GM19452 (cell line): ENCODE data around the gene CACNA1I.

ENCODE experiments used
- ATAC-seq: cut with Tn5 transposase; IDR thresholded peaks from one replicate; pipeline ENCODE4 v1.9.1; 2021; ENCODE audit not compliant: unreplicated experiment

Gene CACNA1I

DNA sequence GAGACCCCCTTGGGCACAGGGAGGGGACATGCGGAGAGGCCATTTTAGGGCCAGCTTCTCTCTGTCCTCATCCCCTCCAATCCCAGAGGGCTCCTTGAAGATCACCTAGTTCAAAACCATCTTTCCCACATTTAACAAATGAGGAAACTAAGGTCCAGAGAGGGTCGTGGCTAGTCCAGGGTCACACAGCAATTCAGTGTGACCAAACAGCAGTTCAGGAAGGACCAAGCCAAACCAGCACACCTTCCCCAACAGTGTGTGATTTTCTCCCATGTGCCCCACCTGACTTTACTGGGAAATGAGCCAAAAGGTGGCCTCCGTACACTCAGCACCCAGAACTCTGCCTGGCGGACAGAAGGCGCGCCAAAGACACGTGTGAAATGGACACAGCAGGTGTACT is 51.3 kb downstream of the CACNA1I start:
- no peak for ATAC-seq

DNA sequence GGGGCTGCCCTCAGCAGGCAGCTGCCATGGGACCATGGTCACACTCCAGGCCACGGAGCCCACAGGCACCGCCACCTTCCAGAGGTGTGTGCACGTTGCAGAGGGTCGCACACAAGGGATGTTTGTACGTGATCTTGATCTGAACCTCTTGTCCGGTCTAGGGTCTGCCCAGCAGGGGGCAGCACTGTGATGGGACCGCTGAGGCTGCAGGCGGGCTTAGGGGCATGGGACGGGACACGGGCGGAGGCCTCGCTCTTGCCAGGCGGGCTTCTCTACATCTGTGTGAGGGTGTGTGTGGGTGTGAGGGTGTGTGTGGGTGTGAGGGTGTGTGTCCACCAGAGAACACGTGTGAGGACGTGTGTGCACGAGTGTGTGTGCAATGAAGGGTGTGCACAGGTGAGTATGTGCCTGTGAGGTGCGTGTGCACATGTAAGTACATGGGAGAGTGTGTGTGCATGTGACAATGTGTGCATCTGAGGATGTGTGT is 52.4 kb downstream of the CACNA1I start:
- ATAC-seq = no peak

DNA sequence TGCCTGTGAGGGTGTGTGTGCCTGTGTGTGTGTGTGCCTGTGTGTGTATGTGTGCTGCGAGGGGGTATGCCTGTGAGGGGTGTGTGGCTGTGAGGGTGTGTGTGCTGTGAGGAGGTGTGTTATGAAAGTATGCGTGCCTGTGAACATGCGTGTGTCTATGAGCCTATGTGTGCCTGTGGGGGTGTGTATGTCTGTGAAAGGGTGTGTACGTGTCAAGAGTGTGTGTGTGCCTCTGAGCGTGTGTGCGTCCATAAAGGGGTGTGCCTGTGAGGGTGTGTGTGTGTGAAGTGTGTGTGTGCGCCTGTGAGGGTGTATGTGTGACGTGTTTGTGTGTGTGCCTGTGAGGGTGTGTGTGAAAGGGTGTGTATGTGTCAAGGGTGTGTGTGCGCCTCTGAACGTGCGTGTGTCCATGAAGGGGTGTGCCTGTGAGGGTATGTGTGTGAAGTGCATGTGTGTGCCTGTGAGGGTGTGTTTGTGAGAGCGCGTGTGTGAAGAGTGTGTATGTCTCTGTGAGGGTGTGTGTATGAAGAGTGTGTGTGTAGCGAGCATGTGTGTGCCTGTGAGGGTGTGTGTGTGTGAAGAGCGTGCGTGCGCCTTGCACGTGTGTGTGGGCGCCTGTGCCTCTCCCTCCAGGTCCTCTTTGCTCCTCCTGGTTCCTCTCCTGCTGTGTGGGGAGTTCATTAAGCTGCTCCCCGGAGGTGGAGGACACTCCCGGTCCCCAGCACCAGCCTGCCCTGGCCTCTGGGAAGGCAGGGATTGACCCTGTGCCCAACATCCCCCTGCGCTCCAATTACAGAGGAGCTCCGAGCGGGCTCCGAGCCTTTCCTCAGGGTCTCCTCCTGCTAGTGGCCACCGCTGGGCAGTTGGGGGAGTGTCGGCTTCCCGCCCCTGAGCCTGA is 53.3 kb downstream of the CACNA1I start:
- no peak for ATAC-seq

DNA sequence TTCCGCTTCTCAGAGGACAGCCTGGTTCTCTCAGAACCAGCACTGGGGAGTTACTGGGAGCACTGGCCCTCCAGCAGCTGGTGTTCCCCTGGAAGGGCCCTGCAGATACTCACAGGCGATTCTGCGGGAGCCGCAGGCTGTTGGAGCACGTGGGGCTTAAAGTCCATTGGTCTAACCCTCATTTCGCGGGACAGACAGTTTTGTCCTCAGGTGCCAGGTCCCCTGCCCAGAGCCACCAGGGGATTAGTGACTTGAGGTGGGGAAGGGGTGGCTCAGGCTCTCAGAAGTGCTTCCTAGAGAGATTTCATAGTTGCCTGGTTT is 53.9 kb downstream of the CACNA1I start:
- no peak for ATAC-seq

DNA sequence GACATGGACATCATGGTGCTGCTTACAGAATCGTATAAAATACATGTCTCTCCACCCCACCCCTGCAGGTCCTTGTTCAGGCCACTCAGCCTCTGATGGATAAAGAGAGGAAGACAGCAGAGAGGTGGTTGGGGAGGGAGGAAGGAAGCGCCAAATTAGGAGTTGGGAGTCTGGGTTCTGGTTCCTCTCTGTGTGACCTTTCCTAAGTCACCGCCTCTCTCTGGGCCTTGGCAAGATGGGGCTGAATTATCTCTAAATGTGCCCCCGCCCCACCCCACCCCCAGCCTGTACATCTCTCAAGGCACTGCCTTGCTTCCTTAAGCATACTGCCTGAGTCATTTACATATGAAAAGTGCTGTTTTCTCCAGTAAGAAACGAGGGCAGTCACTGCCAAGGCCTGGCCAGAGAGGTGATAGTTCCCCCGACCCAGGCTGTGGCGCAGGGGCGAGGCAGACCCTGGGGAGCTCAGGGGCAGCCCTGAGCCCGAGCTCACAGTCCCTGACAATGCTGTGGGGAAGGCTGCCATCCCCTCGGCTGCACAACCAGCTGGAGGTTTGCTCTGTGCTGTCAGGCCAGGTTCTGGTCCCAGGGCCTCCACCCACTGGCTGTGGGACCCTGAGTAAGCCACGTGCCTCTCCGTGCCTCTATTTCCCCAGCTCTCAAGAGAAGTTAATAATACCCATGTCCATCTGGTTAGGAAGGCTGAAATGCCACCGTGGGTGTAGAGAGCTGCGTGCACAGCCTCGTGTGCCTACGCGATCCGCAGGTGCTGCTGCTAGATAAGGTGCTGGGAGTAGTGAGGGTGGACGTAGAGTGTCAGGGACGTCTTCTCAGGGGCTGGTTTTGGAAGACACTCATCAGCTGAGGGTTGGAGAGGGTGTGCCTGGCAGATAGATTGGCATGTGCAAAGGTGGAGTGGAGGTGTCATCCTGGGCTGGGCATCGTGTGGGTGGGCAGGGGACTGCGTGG is 55.3 kb downstream of the CACNA1I start:
- ATAC-seq = no peak

DNA sequence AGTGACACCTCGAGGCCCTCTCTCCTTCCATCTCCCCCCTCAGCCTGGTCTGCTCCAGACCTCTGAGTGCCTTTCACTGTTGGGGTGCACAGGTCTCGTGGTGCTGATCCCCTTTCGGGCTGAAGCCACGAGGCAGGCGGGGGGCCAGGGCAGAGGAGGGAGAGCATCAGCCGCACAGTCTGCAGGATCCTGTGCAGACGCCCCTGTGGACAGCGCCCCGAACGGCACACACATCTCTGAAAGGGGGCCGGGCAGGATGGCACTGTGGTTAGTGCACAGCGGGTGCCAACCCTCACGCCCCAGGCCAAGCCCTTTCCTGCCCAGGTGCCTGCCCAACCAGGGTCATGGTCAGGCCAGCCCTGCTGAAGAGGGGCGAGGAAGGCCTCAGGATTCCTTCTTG is 56.7 kb downstream of the CACNA1I start:
- ATAC-seq = no peak

DNA sequence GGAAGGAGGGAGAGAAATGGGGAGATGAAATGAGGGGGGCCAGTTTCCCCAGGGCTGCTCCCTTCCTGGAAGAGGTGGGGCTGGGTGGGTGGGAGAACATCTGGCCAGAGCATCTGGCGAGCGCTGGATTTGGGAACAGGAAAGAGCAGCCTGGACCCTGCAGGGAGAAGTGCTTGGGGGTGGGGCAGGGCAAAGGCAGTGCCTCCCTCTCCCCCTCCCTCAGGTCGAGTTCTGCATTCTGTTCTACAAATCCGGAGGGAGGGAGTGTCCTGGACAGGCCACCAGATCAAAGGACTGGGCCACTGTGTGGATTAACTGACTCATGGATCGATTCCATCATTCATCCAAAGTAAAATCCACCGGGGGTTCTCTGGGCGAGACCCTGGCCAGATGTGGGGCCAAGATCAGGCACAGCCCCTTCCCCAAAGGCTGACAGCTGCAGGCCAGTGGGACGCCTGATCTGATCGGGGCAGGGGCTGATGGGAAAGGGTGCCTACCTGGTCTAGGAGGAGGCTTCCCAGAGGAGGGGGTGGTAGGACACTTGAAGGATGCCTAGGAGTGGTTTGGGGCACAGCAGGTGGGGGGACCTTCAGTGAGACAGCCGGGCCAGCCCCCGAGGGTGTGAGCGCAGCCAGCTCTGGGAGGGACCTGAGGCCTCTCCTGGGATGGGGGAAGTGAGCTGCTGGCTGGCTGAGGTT is 57.5 kb downstream of the CACNA1I start:
- no peak for ATAC-seq

DNA sequence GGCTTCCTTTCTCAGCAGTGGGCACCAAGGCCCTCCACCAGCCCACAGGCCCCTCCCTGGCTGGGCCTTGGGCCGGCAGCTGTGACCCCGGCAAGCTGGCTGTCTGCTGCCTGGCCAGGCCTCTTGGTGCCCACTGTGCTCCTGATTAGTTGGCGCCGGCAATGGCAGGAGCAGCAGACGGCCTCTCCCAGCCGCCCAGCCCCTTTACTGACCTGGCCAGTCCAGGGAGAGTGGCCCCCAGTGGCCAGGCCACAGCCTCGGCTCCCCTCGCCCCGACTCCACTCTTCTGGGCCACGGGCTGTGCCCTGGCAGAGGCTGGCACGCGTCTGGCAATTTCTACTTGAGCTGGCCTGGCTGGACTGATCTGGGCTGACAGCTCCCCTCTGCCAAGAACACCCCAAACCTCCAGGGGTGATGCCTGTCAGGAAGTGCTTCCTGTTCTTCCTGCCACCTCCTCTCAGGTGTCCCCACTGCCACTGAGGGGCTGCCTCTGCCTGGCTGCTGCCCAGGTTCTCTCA is 58.1 kb downstream of the CACNA1I start:
- no peak for ATAC-seq

DNA sequence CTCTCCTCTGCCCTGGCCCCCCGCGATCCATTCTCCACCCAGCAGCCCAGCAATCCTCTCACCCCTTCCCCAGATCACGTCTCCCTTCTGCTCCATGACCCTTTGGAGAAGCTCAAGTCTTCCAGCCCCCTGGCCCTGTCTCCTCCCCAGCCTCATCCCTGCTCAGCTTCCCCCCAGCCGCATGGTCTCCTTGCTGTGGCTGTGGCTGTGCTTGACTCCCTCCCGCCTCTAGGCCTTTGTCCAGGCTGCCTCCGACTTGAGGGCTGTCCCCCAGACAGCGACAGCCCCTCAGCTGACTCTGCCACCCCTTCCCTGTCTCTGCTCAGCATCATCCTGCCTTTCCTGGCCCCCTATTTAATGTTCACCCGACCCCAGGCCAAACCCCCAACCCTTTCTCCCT is 59.3 kb downstream of the CACNA1I start:
- ATAC-seq = no peak

DNA sequence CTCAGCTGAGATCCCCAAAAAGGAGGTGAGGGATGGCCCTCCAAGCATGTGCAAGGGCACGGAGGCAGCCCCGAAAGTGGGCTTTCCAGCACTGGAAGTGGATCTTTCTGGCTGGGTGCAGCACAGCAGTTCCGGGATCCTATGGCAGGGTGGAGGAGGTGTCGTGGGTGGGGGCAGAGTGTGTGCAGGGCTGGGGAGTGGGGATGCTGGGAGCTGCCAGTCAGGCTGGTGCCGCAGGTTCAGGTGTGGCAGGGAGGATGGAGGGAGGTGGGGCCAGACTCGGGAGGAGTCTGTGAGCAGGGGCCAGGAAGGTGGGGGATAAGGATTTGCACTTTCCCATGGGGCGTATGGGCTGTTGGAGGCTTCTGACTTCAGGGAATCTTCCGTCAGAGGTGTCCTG is 60.2 kb downstream of the CACNA1I start:
- ATAC-seq = no peak

DNA sequence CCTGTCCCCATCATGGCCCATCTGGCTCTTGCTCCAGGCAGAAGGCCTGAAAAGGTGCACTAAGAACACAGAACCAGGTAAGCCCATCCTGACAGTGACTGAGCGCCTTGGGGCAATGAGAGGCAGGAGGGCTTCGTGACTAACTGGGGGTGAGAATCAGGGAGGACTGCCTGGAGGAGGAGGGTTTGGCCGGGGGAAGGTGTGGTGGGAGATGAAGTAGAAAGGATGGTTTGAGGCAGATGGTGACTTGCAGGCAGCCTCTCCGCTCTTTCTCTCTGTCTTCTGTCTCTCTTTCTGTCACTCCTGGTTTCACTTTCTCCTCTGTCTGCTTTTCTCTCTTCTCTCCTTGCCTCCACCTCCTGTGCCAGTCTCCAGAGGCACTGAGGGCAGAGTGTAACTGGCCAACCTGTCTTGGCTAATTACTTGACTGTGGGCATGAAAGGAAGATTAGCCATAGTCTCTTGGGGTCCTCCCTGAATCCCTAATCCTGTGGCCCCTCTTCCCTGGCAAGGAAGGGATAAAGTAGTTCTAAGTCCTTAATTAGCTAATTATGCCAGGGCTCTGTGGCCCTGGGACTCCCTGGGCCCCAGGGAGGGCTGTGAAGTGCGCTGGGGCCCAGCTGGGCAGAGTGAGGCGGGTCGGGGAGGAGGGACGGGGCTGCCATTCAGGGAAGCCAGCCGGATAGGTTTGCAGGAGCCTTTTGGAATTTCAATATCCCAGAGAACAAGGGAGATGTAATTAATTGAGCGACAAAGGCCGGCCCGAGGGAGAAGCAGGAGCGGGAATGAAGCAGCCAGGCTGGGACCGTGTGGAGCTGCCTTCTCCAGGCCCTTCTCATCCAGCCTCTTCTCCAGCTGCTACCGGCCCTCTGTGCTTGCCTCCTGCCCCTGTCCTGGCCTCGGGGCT is 61.1 kb downstream of the CACNA1I start:
- no peak for ATAC-seq

DNA sequence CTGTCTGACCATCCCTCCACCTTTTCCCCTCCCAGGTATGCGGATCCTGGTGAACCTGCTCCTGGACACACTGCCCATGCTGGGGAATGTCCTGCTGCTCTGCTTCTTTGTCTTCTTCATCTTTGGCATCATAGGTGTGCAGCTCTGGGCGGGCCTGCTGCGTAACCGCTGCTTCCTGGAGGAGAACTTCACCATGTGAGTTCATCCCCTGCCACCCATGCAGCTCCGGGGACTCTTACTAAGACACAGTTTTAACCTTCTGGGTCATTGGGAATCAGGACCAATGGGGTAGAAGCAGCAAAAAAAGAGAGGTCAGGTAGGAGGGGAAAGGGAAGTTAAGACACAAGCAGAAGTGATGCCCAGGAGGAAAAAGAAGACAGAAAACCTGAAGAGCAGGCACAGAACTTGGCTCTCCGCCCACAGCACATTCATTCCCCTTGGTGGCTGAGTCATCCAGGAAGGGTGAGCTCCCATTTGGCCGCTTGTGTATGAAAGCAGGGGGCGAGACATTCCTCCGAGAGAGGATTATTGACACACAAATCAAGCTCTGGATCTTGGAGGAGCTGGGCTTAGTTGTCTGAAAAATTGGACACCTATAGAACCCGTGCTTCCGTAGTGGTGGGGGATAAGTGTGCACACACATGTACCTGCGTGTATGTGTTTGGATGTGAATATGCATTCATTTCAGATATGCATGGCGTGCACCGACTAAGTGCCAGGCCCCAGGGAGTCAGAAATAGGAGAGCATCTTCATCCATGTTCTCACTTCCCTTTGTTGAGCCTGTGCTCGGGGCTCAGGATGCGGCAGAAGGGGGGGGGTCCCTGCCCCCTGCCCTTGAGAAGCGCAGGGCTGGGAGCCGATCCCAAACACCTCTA is 64.2 kb downstream of the CACNA1I start:
- no peak for ATAC-seq

DNA sequence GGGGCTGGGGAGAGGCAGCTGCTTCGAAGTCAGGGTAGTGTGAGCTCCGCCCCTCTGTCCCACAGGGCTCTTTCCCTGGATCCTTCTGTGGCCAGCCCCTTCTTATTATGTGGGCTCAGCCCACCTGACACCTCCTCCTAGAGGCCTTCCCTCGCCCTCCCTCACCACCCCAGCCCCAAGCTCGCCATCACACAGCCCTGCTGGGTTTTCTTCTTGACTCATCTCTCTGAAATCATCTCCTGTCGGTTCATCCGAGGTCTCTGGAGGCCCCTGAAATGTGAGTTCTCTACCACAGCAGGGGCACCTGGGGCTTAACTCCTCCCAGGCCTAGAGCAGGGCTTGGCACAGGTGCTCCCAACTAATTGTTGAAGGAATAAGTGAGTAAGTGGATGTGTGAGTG is 65.2 kb downstream of the CACNA1I start:
- ATAC-seq = no peak

DNA sequence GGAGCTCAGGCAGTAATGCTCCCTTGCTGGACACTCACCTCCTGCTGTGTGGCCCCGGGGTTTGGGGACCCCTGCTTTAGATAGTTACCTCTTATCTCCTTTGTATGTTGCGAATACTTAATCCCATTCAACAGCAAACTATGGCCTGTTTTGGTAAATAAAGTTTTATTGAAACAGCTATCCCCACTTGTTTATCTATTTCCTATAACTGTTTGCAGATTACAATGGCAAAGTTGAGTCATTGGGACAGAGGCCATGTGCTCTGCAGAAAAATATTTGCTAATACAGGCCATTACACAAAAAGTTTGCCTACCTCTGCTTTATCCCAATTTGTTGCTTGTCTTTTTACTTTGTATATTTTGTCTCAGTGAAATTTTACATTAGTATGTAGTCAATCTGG is 68.4 kb downstream of the CACNA1I start:
- ATAC-seq = no peak

DNA sequence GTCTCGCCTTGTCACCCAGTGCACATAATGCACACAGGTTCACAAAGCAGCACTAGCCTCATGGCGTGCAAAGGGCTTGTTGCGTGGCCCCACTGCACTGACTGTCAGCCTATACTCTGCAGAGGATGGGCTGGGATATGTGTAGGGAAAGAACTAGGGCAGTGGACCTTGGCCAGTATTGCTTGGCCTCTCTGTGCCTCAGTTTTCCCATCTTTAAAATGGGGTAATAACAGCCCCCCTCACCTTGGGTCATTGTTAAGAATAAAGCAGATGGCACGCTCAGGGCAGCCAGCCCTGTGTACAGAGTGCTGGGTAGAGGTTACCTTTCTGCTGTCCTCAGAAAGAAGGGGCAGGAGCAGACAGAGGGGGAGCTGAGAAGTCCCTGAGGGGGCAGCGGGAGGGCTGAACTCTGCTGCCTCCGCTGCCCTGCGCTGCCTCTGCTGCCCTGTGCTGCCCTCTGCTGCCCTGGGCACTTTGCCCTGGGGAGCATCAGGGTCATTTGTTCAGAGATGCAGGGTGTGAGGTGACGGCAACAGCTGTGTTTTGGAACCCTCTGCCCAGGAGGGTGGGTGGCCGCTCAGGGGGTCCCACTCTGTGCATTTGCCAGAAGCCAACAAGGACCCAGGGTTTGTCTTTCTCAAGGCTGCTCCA is 71.2 kb downstream of the CACNA1I start:
- no peak for ATAC-seq

DNA sequence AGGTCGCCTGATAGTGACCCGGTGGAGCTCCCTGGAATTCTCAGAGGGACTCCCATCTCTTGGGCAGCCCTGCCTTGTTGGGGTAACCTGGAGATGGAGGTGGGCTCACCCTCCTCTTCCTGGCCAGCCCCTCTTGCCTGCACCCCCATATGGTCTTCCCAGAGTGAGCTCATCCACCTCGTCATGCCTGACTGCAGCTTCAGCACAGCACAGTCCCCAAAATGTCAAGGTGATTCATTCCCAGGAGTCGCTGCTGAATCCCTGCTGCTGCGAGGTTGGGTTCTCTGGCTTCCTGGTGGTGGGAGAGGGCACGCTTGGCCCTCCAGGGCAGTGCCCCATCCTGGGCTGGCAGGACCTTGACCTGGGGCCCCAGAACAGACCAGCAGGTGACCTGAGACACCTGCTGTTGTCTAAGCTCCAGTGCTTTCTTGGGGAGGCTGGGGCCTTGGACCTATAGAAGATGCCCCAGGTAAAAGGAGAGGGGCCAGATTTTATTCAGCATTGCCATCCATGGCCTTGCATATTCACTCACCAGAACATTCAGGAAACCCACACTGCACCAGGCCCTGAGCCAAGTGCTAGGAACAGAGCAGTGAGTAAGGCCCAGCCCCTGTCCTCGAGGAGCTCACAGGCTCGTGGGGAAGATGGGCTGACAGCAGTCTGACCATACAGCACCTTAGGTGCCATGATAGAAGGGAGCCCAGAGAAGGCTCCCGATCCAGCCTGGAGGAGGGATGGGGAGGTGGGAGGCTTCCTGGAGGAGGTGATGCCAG is 72.9 kb downstream of the CACNA1I start:
- ATAC-seq = no peak

DNA sequence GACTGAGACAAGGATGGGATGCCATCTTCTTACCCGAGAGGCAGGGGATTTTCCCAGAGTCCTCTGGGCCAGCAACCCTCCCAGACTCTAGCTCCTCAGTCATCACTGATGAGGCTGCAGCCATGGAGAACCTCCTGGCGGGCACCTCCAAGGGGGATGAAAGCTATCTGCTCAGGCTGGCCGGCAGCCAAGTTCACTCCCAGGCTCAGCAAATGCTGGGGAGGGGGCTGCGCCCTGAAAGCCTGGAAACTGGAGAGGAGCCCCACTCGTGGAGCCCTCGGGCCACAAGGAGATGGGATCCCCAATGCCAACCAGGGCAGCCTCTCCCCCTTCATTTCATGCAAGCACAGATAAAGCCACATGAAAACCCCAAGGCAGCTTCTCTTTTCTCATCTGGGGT is 75.0 kb downstream of the CACNA1I start:
- no peak for ATAC-seq
